GM12874 (cell line): Measurements from ENCODE around the gene CAMSAP1.

Experiments
- CTCF ChIP-seq: IDR thresholded peaks from 2 replicates; pipeline ENCODE4 v1.5.1; 2011; ENCODE audit warnings: low read depth, mild to moderate bottlenecking, control low read depth, low read length, moderate library complexity; ENCODE audit not compliant: insufficient read depth

CAMSAP1 gene

GRCh38 chr9:135782946-135783345, 124.4 kb downstream of the CAMSAP1 start:
- TF ChIP-seq CTCF, result no peak

GRCh38 chr9:135780626-135781025, 126.7 kb downstream of the CAMSAP1 start:
- no peak for TF ChIP-seq CTCF

GRCh38 chr9:135780086-135780485, 127.3 kb downstream of the CAMSAP1 start:
- no peak for TF ChIP-seq CTCF

GRCh38 chr9:135779571-135779970, 127.8 kb downstream of the CAMSAP1 start:
- no peak for TF ChIP-seq CTCF

GRCh38 chr9:135778421-135778820, 128.9 kb downstream of the CAMSAP1 start:
- no peak for TF ChIP-seq CTCF

- TF ChIP-seq CTCF, result no peak
Observed at GRCh38 chr9:135777623-135778177, 129.6 kb downstream of the CAMSAP1 start.

- TF ChIP-seq CTCF, result no peak
Observed at GRCh38 chr9:135776893-135777622, 130.3 kb downstream of the CAMSAP1 start.
